Esophagus squamous epithelium (tissue), 5 donors: ENCODE results near the gene HIBADH. TPM values are rescaled to one million over a fixed set of nuclear protein-coding genes. Genes with fewer than 3 reads are reported as not detected.

Source experiments
- DNase-seq: peaks from one replicate; lab custom pipeline; 2025; lab: John Stamatoyannopoulos, UW
- H3K27ac ChIP-seq, 4 donors: fragments of 200-600 bp; sonication (generic); one replicate each; pipeline ENCODE4 v1.5.1; 2016 to 2019; ENCODE audit warnings: mild to moderate bottlenecking in 1 of 4
- H3K27me3 ChIP-seq, 4 donors: fragments of 200-600 bp; sonication (generic); 1 replicate in 3 of 4; 2 replicates in 1 of 4; pipeline versions ENCODE4 v1.5.1 to v1.6.0; 2017 to 2021; ENCODE audit warnings: antibody characterized with exemption in 1 of 4
- H3K36me3 ChIP-seq, 3 donors: fragments of 200-600 bp; sonication (generic); one replicate each; pipeline ENCODE4 v1.5.1; 2016 to 2019
- H3K4me1 ChIP-seq, 3 donors: fragments of 200-600 bp; sonication (generic); one replicate each; pipeline ENCODE4 v1.5.1; 2017 to 2019
- H3K4me3 ChIP-seq, 4 donors: fragments of 200-600 bp; sonication (generic); 1 replicate in 3 of 4; 2 replicates in 1 of 4; pipeline ENCODE4 v1.5.1; 2016 to 2019; ENCODE audit warnings: mild to moderate bottlenecking in 2 of 4, moderate library complexity in 1 of 4
- H3K9me3 ChIP-seq, 3 donors: fragments of 200-600 bp; sonication (generic); one replicate each; pipeline ENCODE4 v1.5.1; 2016 to 2019
- POLR2A ChIP-seq, 4 donors: fragments of 450-650 bp; IDR thresholded peaks; one replicate each; pipeline ENCODE4 v1.6.1; 2017; ENCODE audit warnings: antibody characterized with exemption in 4 of 4, mild to moderate bottlenecking in 4 of 4, moderate library complexity in 3 of 4
- WGBS, 2 donors: methylation state at CpG; one replicate each; pipeline ENCODE4 v1.1.5; 2018; 5-methylcytosine and 5-hydroxymethylcytosine counted together
- intact Hi-C: fragments of 100-400 bp; cut with DNase I; formaldehyde crosslinking; loops from one replicate; pipeline ENCODE4 v1.15.0; 2022
- total RNA-seq, 4 donors: library from RNA; depleted of rRNA; stranded (reverse); fragments of >200 nt; gene quantifications; one replicate each; pipeline ENCODE4 v1.1.0, GENCODE V29; 2016
- TF ChIP-seq, protein P1 (sequence below), 6 experiments: fragments of 450-650 bp in 4 of 6; fragments of 200-600 bp in 2 of 6; sonication (generic) in 2 of 6; IDR thresholded peaks; one replicate each; pipeline ENCODE4 v1.5.1; 2016 to 2019; ENCODE audit warnings: antibody characterized with exemption in 6 of 6, mild to moderate bottlenecking in 4 of 6, moderate library complexity in 4 of 6
- donor health status: DM: yes; HTN: yes; CAD: no.

Gene HIBADH
- total RNA-seq, 4 donors from 2014 or later = 8.0 to 22.1 (median 14.8) TPM

DNA sequence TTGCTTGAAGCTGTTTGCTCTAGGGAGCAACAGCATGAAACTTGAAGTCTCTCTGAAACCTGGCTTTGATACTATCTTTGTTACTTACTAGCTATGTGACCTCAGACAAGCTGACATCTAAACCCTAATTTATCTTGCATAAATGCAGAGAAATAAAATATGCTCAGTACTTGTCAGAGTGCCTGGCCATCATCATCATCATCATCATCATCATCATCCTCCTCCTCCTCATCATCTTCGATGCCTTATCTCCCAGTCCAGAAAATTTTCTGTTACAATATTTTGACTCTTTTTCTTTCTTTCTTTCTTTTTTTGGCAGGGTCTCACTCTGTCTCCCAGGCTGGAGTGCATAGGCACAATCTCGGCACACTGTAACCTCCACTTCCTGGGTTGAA, 42.5 kb upstream of the HIBADH start:
- DNase-seq = no peak
- no peaks in the 10 kb centered on the region for H3K36me3 ChIP-seq
- WGBS, 2 donors = 96 to 98% methylated on average over 2 of the region's 2 CpGs
- H3K4me1 ChIP-seq = no peaks in the 10 kb centered on the region
- no peak for TF ChIP-seq POLR2A (IDR thresholded peaks at IDR 0.05)
- TF ChIP-seq, protein P1, sequence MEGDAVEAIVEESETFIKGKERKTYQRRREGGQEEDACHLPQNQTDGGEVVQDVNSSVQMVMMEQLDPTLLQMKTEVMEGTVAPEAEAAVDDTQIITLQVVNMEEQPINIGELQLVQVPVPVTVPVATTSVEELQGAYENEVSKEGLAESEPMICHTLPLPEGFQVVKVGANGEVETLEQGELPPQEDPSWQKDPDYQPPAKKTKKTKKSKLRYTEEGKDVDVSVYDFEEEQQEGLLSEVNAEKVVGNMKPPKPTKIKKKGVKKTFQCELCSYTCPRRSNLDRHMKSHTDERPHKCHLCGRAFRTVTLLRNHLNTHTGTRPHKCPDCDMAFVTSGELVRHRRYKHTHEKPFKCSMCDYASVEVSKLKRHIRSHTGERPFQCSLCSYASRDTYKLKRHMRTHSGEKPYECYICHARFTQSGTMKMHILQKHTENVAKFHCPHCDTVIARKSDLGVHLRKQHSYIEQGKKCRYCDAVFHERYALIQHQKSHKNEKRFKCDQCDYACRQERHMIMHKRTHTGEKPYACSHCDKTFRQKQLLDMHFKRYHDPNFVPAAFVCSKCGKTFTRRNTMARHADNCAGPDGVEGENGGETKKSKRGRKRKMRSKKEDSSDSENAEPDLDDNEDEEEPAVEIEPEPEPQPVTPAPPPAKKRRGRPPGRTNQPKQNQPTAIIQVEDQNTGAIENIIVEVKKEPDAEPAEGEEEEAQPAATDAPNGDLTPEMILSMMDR (IDR thresholded peaks at IDR 0.05) = no peak
- no peak overlapping the region for H3K4me3 ChIP-seq
- no peak overlapping the region for H3K27ac ChIP-seq
- no peaks in the 10 kb centered on the region for H3K9me3 ChIP-seq
- intact Hi-C loops = no loop called here
- H3K27me3 ChIP-seq = peaks cover 0 to 6% (median 0%) of the 10 kb centered on the region in 4 donors

DNA sequence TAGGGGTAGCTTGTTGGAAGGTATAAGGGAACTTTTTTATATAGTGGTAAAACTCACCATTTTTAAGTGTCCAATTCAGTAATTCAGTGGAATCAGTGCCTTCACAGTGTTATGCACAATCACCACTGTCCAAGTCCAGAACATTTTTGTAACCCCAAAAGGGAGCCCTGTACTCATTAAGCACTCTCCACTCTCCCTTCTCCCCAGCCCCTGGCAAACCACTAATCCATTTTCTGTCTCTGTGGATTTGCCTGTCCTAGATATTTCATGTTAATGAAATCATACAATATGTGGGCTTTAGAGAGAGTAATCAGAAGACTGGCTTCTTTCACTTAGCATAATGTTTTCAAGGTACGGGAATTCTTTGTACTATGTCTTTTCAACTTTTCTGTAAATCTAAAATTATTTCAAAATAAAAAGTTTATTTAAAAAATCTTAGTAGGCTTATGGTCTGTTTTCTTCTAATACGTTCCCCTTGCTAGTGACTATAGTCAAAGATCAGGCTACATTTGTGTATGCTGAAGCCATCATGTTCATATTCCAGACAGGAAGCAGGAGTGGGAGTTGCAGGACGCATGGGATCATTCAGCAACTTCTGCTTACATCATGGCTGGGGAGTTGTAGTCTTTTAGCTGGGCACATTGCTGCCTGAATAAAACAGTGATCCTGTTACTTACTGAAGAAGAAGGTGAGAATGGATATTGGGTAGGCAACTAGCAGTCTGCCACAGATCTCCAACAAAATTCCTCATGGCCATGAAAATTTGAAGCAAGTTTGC, 41.9 kb upstream of the HIBADH start:
- DNase-seq = no peak
- intact Hi-C loops = no loop called here
- peaks cover 0 to 6% (median 0%) of the 10 kb centered on the region in 4 donors for H3K27me3 ChIP-seq
- WGBS, 2 donors = 64 to 84% methylated on average over 3 of the region's 3 CpGs
- H3K9me3 ChIP-seq = no peaks in the 10 kb centered on the region
- TF ChIP-seq POLR2A (IDR thresholded peaks at IDR 0.05) = no peak
- TF ChIP-seq, protein P1 (IDR thresholded peaks at IDR 0.05) = no peak
- H3K27ac ChIP-seq = no peak overlapping the region
- H3K4me3 ChIP-seq = no peak overlapping the region
- H3K4me1 ChIP-seq = no peaks in the 10 kb centered on the region
- no peaks in the 10 kb centered on the region for H3K36me3 ChIP-seq

DNA sequence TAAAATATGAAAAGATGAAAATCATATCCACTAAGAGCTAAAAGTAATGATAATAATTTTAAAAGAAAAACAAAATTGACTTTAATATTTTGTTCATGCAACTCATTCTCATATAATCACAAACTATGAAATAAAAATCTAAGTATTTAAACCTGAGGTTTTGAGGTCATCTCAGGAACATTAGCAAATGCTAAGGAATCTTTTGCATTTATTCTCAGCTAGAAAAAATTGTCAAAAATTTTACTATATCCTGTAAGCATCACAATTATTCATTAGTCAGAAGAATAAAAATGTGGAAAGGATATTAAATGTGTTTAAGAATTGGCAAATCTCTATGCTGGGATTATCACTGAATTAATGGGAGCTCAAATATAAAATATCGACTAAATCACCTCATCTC, 40.5 kb upstream of the HIBADH start:
- TF ChIP-seq POLR2A (IDR thresholded peaks at IDR 0.05) = no peak
- TF ChIP-seq, protein P1 (IDR thresholded peaks at IDR 0.05) = no peak
- no peak overlapping the region for H3K27ac ChIP-seq
- no peaks in the 10 kb centered on the region for H3K4me1 ChIP-seq
- 91 to 95% methylated on average over 1 of the region's 1 CpG for WGBS, 2 donors
- no peaks in the 10 kb centered on the region for H3K36me3 ChIP-seq
- no peak for DNase-seq
- H3K27me3 ChIP-seq = peaks cover 0 to 6% (median 0%) of the 10 kb centered on the region in 4 donors
- no peak overlapping the region for H3K4me3 ChIP-seq
- intact Hi-C loops = no loop called here
- H3K9me3 ChIP-seq = no peaks in the 10 kb centered on the region

DNA sequence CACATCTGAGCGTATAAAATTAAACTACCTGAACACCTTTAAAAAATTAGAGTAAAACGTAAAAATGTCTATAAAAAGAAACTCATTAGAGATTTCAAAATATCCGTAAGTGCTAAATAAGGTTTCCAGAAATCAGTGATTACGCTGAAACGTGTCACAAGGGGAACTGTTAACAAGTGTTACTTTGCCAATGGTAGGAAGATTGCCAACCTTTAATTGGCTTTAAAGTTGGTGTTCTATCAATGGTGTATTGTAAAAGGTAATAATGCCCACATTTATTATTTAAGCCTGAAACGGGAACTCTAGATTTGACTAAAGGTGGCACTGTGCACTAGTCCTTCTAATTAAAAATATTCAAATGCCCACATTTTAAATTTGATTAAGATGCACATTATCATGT, 37.8 kb upstream of the HIBADH start:
- Histone ChIP-seq H3K4me3 (no peak overlapping the region), H3K27me3 (peaks cover 0 to 6% (median 0%) of the 10 kb centered on the region in 4 donors), H3K36me3 (no peaks in the 10 kb centered on the region), H3K9me3 (no peaks in the 10 kb centered on the region), H3K4me1 (no peaks in the 10 kb centered on the region), H3K27ac (no peak overlapping the region)
- TF ChIP-seq, protein P1 (IDR thresholded peaks at IDR 0.05) = no peak
- TF ChIP-seq POLR2A (IDR thresholded peaks at IDR 0.05) = no peak
- intact Hi-C loops = no loop called here
- DNase-seq = no peak
- 76 to 82% methylated on average over 6 of the region's 6 CpGs for WGBS, 2 donors

DNA sequence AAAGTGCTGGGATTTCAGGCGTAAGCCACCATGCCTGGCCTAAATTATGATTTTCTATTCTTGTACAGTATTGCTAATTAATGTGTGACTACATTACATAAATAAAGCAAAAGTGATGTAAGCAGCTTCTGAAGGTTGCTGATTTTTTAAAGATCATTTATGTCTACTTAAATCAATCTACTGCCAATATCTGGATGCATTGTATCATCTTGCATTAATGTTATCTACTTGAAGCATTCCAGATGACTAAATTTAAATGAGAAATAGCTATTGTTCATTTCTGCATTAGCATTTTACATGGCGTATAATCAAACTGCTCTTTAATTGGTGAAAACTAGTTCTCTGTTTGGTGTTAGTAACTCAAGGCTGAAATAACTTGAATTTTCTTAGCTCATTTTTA, 37.1 kb upstream of the HIBADH start:
- intact Hi-C loops = no loop called here
- no peak overlapping the region for H3K4me3 ChIP-seq
- H3K36me3 ChIP-seq = no peaks in the 10 kb centered on the region
- H3K27me3 ChIP-seq = peaks cover 0 to 6% (median 0%) of the 10 kb centered on the region in 4 donors
- 92 to 96% methylated on average over 2 of the region's 2 CpGs for WGBS, 2 donors
- no peaks in the 10 kb centered on the region for H3K4me1 ChIP-seq
- H3K27ac ChIP-seq = no peak overlapping the region
- TF ChIP-seq, protein P1 (IDR thresholded peaks at IDR 0.05) = no peak
- no peak for TF ChIP-seq POLR2A (IDR thresholded peaks at IDR 0.05)
- DNase-seq = no peak
- no peaks in the 10 kb centered on the region for H3K9me3 ChIP-seq
